Left ventricle myocardium inferior (tissue), 1 donor: Measurements from ENCODE around the gene DENND10. TPM values are rescaled to one million over a fixed set of nuclear protein-coding genes. Genes with fewer than 3 reads are reported as not detected.

Experiments
- DNase-seq: peaks from one replicate; pipeline ENCODE4 v3.0.0-alpha.2; 2020
- H3K27ac ChIP-seq: fragments of 200-600 bp; replicated peaks from 2 replicates; pipeline ENCODE4 v1.8.0; 2021
- H3K27me3 ChIP-seq: fragments of 200-600 bp; 2 replicates; pipeline ENCODE4 v1.8.0; 2021; ENCODE audit warnings: low read depth
- H3K36me3 ChIP-seq: fragments of 200-600 bp; 2 replicates; pipeline ENCODE4 v1.8.0; 2021
- H3K4me1 ChIP-seq: fragments of 200-600 bp; 2 replicates; pipeline ENCODE4 v1.8.0; 2021
- H3K4me3 ChIP-seq: fragments of 200-600 bp; 2 replicates; pipeline ENCODE4 v1.8.0; 2021; ENCODE audit warnings: mild to moderate bottlenecking, moderate library complexity
- H3K9me3 ChIP-seq: fragments of 200-600 bp; replicated peaks from 2 replicates; pipeline ENCODE4 v1.8.0; 2021
- CTCF ChIP-seq: fragments of 200-600 bp; IDR thresholded peaks from 2 replicates; pipeline ENCODE4 v1.8.0; 2021; ENCODE audit warnings: antibody characterized with exemption, mild to moderate bottlenecking, borderline replicate concordance
- intact Hi-C: fragments of 100-400 bp; cut with micrococcal nuclease; formaldehyde crosslinking; loops from one replicate; pipeline ENCODE4 v1.11.0; 2022
- total RNA-seq: library from RNA; stranded (reverse); fragmentation: NEBNext Ultra II Directional; extraction: Animal tissue kit (Norgen Biotek cat#: 25700); gene quantifications from one replicate; pipeline ENCODE4 v1.2.1, GENCODE V29; 2021
- donor health status: DM: no; HTN: yes; CAD: no; lungs with severe emphysema.

Gene DENND10
- total RNA-seq, 1 donor from 2014 or later, result 18.3 TPM

GRCh38 chr10:119162452-119163092 lies 58.7 kb downstream of the DENND10 start:
- H3K27me3 ChIP-seq, result no peaks in the 10 kb centered on the region
- intact Hi-C loops, result no loop called here
- no peak overlapping the region for H3K27ac ChIP-seq
- no peaks in the 10 kb centered on the region for H3K9me3 ChIP-seq
- peaks cover 42% of the 10 kb centered on the region for H3K36me3 ChIP-seq
- no peak for TF ChIP-seq CTCF
- H3K4me3 ChIP-seq, result no peak overlapping the region
- H3K4me1 ChIP-seq, result peaks cover 39% of the 10 kb centered on the region
- DNase-seq, result no peak

DNA sequence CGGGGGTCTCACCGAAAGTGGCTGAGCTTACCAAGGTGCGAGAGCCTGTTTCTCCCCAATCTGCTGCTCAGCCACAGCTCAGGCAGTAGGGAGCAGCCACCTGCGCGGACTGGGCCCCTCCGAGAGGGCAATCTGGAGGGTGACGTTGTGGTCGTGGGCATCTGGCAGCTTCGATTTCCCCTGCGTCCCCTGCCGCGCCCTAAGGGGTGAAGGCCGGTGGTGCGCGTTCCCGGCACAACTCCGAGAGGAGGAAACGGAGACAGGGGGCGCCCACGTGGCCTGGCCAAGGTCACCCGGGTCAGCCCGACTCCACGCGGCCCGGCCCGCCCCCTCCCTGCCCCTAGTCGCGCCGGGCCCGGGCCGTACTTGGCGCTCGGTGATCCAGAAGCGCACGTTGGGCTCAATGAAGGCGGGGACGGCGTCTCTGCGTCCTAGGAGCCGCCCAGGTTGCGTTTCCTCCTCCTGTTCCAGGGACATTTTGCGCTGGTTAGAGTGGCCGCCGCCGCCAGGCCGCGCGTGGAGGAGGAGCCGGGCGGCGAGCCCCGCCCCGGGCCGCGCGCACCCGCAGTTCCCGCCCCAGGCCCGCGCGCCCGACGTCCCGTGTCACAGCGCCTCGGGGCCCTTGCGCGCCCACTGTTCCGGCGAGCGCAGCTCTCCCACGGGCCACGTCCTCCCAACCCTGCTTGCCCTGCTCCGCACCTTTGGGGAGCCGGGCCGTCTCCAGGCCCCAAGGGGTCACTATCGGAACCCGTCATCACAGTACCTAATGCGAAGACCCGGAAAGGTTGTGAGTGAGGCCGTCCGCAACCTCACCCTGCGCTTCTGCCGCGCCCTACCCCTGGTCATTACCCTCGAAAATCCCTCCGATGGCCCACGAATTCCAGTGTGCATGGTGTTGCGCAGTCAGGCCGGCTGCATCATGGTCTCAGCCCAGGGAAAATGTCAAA lies 61.5 kb downstream of the DENND10 start, which contains the start of gene SFXN4:
SFXN4 (minus strand) TSS at position 544 of the 947 bp plus-strand sequence; CDS start at position 477, 67 bp downstream.
- Histone ChIP-seq H3K27ac (peak within 1 kb of the TSS; percentile 90), H3K27me3 (no peaks in the 10 kb centered on the region), H3K9me3 (no peaks in the 10 kb centered on the region), H3K4me1 (peaks cover 39% of the 10 kb centered on the region), H3K4me3 (peak within 1 kb of the TSS; percentile 72), H3K36me3 (peaks cover 43% of the 10 kb centered on the region)
- peak; percentile 17 for TF ChIP-seq CTCF
- DNase-seq, result peak; percentile 86
- intact Hi-C loops, result no loop called here

DNA sequence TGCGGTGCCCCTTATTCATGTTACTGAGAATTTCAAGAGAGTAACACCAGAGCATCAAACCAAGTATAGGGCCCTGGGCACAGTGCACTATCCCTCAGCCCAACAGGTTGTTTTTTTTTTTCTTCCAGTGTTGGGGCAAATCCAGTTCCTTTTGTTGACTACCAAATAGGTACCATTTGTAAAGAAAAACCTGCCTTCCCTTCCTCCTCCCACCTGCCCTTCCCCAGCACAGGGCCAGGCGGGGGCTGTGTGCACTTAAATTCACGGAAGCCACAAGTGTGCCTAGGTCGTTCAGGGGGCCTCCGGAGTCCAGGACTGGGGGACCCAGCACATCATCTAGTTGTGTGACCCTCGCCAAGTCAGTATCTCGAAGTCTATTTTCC lies 62.2 kb downstream of the DENND10 start:
- intact Hi-C loops, result no loop called here
- TF ChIP-seq CTCF, result no peak
- no peaks in the 10 kb centered on the region for H3K9me3 ChIP-seq
- H3K27ac ChIP-seq, result peak overlapping the region; percentile 90
- no peak for DNase-seq
- H3K27me3 ChIP-seq, result no peaks in the 10 kb centered on the region
- peak overlapping the region; percentile 72 for H3K4me3 ChIP-seq
- peaks cover 39% of the 10 kb centered on the region for H3K4me1 ChIP-seq
- H3K36me3 ChIP-seq, result peaks cover 42% of the 10 kb centered on the region

GRCh38 chr10:119166564-119166963 lies 62.7 kb downstream of the DENND10 start:
- Histone ChIP-seq H3K27me3 (no peaks in the 10 kb centered on the region), H3K36me3 (peaks cover 42% of the 10 kb centered on the region), H3K9me3 (no peaks in the 10 kb centered on the region), H3K4me3 (no peak overlapping the region), H3K27ac (peak overlapping the region; percentile 90), H3K4me1 (peaks cover 36% of the 10 kb centered on the region)
- no peak for TF ChIP-seq CTCF
- intact Hi-C loops, result no loop called here
- no peak for DNase-seq

DNA sequence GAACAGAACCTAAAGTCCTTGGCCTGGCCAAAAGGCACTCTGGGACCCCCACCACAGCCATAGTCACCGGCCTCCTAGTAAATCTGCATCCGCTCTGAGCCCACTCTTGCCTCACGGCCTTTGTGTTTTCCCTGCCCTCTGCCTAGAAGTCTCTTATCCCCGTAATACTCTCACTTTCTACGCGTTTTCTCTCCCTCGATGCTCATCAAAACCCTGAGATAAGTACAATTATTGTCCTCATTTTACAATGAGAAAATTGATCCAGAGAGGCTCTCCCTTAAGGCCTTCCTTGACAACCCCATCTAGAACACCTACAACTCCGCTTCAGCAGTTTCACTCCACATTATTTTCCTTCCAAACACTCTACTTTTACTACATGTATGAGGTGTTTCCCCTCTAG lies 63.1 kb downstream of the DENND10 start:
- no peak for TF ChIP-seq CTCF
- Histone ChIP-seq H3K4me3 (no peak overlapping the region), H3K36me3 (peaks cover 45% of the 10 kb centered on the region)

More for the DNA sequence above, 63.1 kb downstream of the DENND10 start:
- no peaks in the 10 kb centered on the region for H3K27me3 ChIP-seq
- peak overlapping the region; percentile 90 for H3K27ac ChIP-seq
- DNase-seq, result no peak
- H3K9me3 ChIP-seq, result no peaks in the 10 kb centered on the region
- intact Hi-C loops, result no loop called here
- peaks cover 31% of the 10 kb centered on the region for H3K4me1 ChIP-seq
